Kidney (tissue), 14 donors: Measurements from ENCODE around the gene GUK1. TPM values are rescaled to one million over a fixed set of nuclear protein-coding genes. Genes with fewer than 3 reads are reported as not detected.

Experiments
- DNase-seq, 5 donors: peaks; one replicate each; pipeline ENCODE4 v3.0.0-alpha.2; 2013 to 2020
- FAIRE-seq: peaks from 2 replicates; lab custom pipeline; 2012; peaks lifted over from hg19 to GRCh38; lab: Jason Lieb, UNC
- H3K27ac ChIP-seq, 2 donors: one replicate each; pipeline ENCODE4 v1.7.0; 2013; ENCODE audit warnings: low read depth in 2 of 2, low read length in 2 of 2, inconsistent platforms in 1 of 2
- H3K27me3 ChIP-seq: one replicate; pipeline ENCODE4 v1.7.1; 2013; ENCODE audit warnings: low read length, inconsistent platforms; ENCODE audit not compliant: control insufficient read depth, insufficient read depth
- H3K36me3 ChIP-seq, 3 donors: one replicate each; pipeline versions ENCODE4 v1.7.0 to v1.7.1; 2013; ENCODE audit warnings: low read length in 3 of 3, control low read depth in 1 of 3, inconsistent platforms in 1 of 3; ENCODE audit not compliant: insufficient read depth in 3 of 3, control insufficient read depth in 2 of 3
- H3K4me1 ChIP-seq, 3 donors: one replicate each; pipeline versions ENCODE4 v1.7.0 to v1.7.1; 2013; ENCODE audit warnings: low read length in 3 of 3, inconsistent platforms in 1 of 3, low read depth in 1 of 3; ENCODE audit not compliant: control insufficient read depth in 2 of 3, insufficient read depth in 2 of 3
- H3K4me3 ChIP-seq, 3 donors: one replicate each; pipeline versions ENCODE4 v1.7.0 to v1.8.1; 2013; ENCODE audit warnings: low read length in 3 of 3, control low read depth in 1 of 3, inconsistent platforms in 1 of 3
- H3K9ac ChIP-seq, 3 donors: one replicate each; pipeline versions ENCODE4 v1.7.0 to v1.7.1; 2013; ENCODE audit warnings: low read length in 3 of 3, control low read depth in 1 of 3, inconsistent platforms in 1 of 3
- H3K9me3 ChIP-seq, 3 donors: one replicate each; pipeline versions ENCODE4 v1.7.0 to v1.7.1; 2013; ENCODE audit warnings: low read length in 3 of 3, control low read depth in 1 of 3, inconsistent platforms in 1 of 3; ENCODE audit not compliant: control insufficient read depth in 2 of 3, insufficient read depth in 1 of 3
- intact Hi-C: fragments of 100-400 bp; cut with DNase I; formaldehyde crosslinking; loops from one replicate; pipeline ENCODE4 v1.11.1; 2022
- polyA plus RNA-seq: library from polyadenylated mRNA; stranded (reverse); fragments of 350-450 nt; fragmentation: Illumina TruSeq; extraction: RNeasy Lipid Tissue Mini Kit (QIAGEN cat#74804); gene quantifications from one replicate; pipeline ENCODE4 v1.2.3, GENCODE V29; 2014; ENCODE audit warnings: low read depth, low replicate concordance; ENCODE audit not compliant: insufficient read depth
- total RNA-seq: library from RNA; stranded (reverse); fragmentation: NEBNext Ultra II Directional; extraction: Animal tissue kit (Norgen Biotek cat#: 25700); gene quantifications from one replicate; pipeline ENCODE4 v1.2.1, GENCODE V29; 2021
- TF ChIP-seq, protein P1 (sequence below): IDR thresholded peaks from 3 replicates; pipeline ENCODE4 v1.5.1; 2012; ENCODE audit warnings: mild to moderate bottlenecking, moderate library complexity, borderline replicate concordance; ENCODE audit not compliant: insufficient read depth; ENCODE audit errors: extremely low read depth
- donor health status: control.
- donor health status: control.
- donor health status: control.
- donor health status: control.
- donor health status: control.
- donor health status: DM: yes; HTN: yes; CAD: no.
- donor health status: Normal renal cell carcinoma (clear cell type).

GUK1 gene
- total and polyA plus RNA-seq, 2 donors from 2014 or later, result 221 to 410 TPM

DNA sequence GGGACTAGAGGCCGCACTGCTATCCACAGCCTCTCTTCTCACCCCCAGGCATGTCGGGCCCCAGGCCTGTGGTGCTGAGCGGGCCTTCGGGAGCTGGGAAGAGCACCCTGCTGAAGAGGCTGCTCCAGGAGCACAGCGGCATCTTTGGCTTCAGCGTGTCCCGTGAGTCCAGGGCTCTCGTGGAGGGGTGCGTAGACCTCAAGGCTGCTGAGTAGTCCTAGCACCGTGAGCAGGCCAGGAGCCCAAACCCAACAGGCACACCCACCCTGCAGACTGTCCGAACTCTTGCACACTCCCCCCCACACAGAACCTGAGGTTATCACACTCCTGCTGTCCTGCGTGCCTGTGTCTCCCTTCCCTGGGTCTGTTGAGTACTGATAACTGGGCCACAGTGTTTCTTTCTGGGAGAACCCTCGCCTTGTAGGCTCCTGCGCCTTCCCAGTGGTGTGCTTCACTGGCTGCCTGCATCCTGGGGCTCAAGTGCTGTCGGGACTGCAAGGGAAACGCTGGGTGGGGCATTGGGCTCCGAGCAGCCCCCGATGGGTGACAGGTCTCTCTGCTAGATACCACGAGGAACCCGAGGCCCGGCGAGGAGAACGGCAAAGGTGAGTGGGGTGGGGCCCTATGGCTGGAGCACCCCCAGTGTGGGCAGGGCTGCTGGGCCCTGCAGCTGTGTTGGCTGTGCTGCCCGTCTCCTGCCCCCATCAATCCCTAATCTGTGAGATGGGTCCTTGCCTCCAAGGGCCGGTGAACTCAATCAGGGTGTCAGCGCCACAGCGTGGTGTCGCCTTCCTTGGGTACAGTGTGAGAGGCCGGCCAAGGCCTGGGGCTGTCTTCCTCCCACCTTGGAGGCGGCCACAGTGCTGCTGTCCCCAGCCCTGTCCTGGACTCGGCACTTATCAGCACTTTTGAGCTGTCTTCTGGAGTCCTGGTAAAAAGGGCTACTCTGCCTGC is 5.7 kb downstream of the GUK1 start:
- H3K9ac ChIP-seq, result no peak overlapping the region
- H3K27ac ChIP-seq, result no peak overlapping the region
- H3K9me3 ChIP-seq, result no peaks in the 10 kb centered on the region
- DNase-seq (peak in 2 of 5 donors; percentile 35 to 64), FAIRE-seq (no peak)
- H3K4me3 ChIP-seq, result no peak overlapping the region
- intact Hi-C loops, result no loop called here
- TF ChIP-seq, protein P1, sequence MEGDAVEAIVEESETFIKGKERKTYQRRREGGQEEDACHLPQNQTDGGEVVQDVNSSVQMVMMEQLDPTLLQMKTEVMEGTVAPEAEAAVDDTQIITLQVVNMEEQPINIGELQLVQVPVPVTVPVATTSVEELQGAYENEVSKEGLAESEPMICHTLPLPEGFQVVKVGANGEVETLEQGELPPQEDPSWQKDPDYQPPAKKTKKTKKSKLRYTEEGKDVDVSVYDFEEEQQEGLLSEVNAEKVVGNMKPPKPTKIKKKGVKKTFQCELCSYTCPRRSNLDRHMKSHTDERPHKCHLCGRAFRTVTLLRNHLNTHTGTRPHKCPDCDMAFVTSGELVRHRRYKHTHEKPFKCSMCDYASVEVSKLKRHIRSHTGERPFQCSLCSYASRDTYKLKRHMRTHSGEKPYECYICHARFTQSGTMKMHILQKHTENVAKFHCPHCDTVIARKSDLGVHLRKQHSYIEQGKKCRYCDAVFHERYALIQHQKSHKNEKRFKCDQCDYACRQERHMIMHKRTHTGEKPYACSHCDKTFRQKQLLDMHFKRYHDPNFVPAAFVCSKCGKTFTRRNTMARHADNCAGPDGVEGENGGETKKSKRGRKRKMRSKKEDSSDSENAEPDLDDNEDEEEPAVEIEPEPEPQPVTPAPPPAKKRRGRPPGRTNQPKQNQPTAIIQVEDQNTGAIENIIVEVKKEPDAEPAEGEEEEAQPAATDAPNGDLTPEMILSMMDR, result no peak
- peaks cover 0 to 13% (median 0%) of the 10 kb centered on the region in 3 donors for H3K36me3 ChIP-seq
- H3K27me3 ChIP-seq, result no peaks in the 10 kb centered on the region
- peaks cover 0 to 51% (median 25%) of the 10 kb centered on the region in 3 donors for H3K4me1 ChIP-seq

DNA sequence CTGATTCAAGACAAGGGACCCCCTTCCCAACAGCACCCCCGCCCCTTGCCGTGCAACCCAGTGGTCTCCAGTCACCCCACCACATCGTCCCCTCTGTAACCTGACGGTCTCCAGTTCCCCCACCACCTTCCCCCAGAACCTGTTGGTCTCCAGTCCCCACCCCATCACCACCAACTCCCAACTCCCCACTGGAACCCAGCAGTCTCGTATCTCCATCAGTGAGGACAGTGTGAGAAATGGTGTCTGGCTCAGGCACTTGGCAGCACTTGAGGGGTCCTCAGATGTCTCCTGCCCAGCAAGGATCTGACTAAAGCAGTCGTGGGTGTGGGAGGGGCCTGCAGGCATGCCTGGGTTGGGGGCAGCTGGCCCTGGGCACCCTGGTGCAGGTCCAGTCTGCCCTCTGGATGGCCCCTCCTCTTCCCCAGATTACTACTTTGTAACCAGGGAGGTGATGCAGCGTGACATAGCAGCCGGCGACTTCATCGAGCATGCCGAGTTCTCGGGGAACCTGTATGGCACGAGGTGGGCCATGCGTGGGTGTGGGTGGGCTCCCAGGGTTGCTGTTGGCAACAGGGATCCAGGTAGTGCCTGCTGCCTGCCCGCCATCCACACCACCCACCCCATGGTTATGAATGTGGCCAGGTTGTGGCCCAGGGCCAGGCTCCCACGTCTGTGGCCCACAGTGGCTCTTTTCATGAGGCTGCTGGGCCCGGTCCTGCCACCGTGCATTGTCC is 6.5 kb downstream of the GUK1 start:
- Histone ChIP-seq H3K9ac (no peak overlapping the region), H3K27ac (no peak overlapping the region), H3K36me3 (peaks cover 0 to 13% (median 0%) of the 10 kb centered on the region in 3 donors)

DNA sequence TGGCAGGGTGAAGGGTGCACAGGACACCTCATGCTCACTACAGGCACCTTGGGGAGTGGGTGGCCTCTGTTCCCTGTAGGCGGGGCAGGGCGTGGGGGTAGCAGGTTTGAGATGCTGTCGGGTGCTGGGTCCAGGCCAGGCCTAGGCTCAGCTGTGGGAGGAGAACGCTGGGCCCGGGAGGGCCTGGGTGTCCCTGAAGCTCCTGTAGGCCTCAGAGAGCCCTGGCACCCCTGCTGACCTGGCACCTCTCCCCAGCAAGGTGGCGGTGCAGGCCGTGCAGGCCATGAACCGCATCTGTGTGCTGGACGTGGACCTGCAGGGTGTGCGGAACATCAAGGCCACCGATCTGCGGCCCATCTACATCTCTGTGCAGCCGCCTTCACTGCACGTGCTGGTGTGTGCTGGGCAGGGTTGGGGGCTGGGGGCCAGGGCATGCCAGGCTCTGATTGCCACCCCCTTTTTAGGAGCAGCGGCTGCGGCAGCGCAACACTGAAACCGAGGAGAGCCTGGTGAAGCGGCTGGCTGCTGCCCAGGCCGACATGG is 7.1 kb downstream of the GUK1 start:
- peaks cover 0 to 13% (median 0%) of the 10 kb centered on the region in 3 donors for H3K36me3 ChIP-seq
- no peak overlapping the region for H3K9ac ChIP-seq
- H3K9me3 ChIP-seq, result no peaks in the 10 kb centered on the region
- intact Hi-C loops, result no loop called here
- H3K4me1 ChIP-seq, result peaks cover 0 to 44% (median 18%) of the 10 kb centered on the region in 3 donors
- no peaks in the 10 kb centered on the region for H3K27me3 ChIP-seq
- DNase-seq (peak in 2 of 5 donors; percentile 36 to 71), FAIRE-seq (no peak)
- H3K4me3 ChIP-seq, result no peak overlapping the region
- TF ChIP-seq, protein P1, result no peak
- peak overlapping the region in 1 of 2 donors; percentile 7 for H3K27ac ChIP-seq

More for the DNA sequence above, 6.5 kb downstream of the GUK1 start:
- TF ChIP-seq, protein P1, result no peak
- H3K9me3 ChIP-seq, result no peaks in the 10 kb centered on the region
- peaks cover 0 to 50% (median 21%) of the 10 kb centered on the region in 3 donors for H3K4me1 ChIP-seq
- intact Hi-C loops, result no loop called here
- no peak for FAIRE-seq
- peak in 2 of 5 donors; percentile 33 to 64 for DNase-seq
- no peak overlapping the region for H3K4me3 ChIP-seq
- H3K27me3 ChIP-seq, result no peaks in the 10 kb centered on the region
